ENCODE measurements around the gene CDPF1.

CDPF1 gene

DNA sequence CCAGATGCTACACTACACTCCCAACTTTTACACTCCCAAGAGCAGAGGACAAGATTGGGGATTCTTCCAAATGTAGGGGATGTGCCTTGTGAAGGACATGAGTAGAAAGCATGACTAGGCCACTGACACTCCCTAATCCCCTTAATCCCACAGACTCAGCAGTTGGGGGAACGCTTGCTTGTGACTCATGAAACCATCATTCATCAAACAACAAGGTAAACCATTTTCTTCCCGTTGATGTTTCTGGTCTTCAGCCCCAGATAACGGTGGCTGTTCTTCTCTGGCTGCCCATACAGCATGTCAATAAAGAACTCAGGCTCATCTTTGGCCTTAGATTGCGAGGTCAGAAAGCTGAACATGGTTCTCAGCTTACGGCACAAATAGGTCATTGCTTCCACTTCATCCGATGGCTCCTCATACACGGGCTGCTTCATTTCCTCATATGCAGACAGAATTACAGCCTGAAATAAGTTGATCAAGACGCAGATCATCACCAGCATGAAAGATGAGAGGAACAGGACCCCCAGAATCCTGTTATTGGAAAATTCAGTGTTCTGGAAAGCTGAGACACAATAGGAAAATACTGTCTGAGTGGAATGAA lies 6.4 kb upstream of the CDPF1 start:
- no peak for DNase-seq (ENCODE audit: low read depth)

- DNase-seq (ENCODE audit: low read depth) = no peak
Observed at GRCh38 chr22:46251816-46252380, 1.8 kb upstream of the CDPF1 start.

GRCh38 chr22:46251266-46251665 lies 1.2 kb upstream of the CDPF1 start:
- no peak for DNase-seq (ENCODE audit: low read depth)

DNA sequence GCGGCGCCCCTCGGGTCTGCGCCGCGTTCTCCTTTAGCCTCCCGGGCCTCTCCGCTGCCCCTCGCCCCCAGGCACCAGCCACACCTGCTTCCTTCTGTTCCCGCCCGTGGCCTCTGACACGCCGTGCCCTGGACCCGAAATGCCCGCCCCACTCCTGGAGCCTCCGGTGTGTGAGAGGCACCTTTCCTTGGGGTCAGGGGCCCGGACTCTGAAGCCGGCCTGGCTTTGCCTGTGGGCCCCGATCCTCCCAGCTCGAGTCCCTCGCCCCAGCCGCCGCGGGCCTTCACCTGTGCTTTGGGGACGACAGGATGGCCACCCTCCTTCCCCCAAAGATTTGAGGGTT lies 661 bp upstream of the CDPF1 start:
- DNase-seq (ENCODE audit: low read depth) = no peak

GRCh38 chr22:46247443-46247975 lies 2.6 kb downstream of the CDPF1 start:
- no peak for DNase-seq (ENCODE audit: low read depth)

- DNase-seq (ENCODE audit: low read depth) = no peak
Observed at GRCh38 chr22:46246178-46246577, 3.9 kb downstream of the CDPF1 start.

GRCh38 chr22:46245511-46245910 lies 4.6 kb downstream of the CDPF1 start:
- no peak for DNase-seq (ENCODE audit: low read depth)

GRCh38 chr22:46244771-46245170 lies 5.3 kb downstream of the CDPF1 start:
- no peak for DNase-seq (ENCODE audit: low read depth)

GRCh38 chr22:46242076-46242475 lies 8.0 kb downstream of the CDPF1 start:
- DNase-seq (ENCODE audit: low read depth) = no peak

DNA sequence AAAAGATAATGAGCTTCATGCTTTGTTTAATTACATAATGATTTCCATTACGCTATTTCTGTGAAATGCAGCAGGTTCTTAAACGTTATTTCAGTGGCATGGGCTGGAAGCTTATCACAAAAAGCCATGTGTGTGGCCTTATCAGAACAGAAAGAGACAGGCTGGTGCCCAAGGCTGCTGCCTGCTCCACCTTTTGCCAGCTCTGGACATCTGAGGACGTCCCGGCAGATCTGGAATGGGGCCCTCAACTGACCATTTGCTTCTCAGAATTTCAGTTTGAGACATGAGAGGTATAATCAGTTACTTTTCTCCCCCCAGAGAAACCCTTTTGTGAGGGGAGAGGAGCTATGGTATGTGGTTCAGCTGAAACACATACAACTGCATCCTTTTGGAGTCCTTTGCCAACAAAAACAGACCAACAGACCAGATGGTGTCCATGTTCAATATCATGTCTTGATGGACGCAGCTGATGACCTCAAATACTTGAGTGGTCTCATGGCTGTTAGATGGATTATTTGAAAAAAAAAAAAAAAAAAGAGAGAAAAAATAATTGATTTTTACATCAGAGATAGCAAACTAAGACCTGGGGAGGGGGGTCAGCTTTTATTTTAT lies 8.6 kb downstream of the CDPF1 start:
- no peak for DNase-seq (ENCODE audit: low read depth)

DNA sequence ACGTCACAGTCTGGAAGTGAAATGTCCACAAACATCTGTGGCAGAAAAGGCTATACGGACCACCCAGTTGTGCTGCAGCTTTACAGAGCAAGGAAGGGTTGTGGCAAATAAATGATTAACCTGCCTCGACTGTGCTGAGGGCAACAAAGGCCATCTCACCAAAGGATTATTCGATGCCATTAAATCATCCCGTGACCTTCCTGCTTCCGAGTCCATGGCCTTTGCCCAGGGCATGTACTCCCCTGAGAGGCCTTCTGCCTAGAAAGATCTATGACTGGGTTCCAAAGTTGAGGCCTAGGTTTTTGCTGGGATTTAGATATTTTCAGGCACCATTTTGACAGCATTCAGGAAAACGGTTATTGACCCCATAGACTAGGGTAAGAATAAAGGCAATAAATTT lies 9.2 kb downstream of the CDPF1 start:
- DNase-seq (ENCODE audit: low read depth) = no peak

- DNase-seq (ENCODE audit: low read depth) = no peak
Observed at GRCh38 chr22:46240506-46240905, 9.6 kb downstream of the CDPF1 start.

- no peak for DNase-seq (ENCODE audit: low read depth)
Observed at GRCh38 chr22:46240073-46240472, 10.0 kb downstream of the CDPF1 start.

DNA sequence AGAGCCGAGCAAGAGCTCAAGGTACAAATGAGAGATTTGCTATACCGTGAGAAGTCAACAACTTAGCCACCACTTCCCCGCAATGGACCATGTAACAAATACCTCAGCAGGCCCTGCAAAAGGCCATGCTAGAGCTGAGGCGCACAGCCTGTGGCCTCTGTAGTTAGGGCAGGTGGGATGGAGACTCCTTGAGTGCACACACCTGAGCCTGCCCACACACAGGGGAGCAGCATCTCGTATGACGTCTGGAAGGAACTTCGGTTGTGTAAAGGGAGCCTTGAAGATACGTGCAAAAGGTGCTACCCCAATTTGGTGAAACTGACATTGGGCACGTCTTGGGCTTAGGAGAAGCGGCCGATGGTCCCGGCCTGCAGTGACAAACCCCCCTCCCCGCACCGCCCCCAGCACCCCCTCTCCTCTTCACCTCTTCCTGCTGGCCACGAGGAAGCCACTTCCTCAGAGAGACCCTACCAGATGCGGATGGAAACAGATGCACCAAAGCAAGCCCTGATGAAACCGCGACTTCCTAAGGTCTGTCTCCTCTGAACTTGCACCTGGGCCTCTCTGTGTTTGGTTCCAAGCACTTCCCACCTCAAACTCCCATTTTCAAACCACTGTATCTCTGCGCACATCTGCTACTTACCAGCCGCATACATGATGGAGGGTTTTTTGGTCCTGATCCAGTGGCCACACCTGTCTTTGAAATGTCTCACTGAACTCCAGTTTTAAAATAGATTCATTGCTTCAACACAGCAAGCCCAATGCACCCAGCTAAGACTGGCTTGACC lies 10.6 kb downstream of the CDPF1 start:
- no peak for DNase-seq (ENCODE audit: low read depth)

GRCh38 chr22:46238541-46238940 lies 11.6 kb downstream of the CDPF1 start:
- DNase-seq (ENCODE audit: low read depth) = no peak

DNA sequence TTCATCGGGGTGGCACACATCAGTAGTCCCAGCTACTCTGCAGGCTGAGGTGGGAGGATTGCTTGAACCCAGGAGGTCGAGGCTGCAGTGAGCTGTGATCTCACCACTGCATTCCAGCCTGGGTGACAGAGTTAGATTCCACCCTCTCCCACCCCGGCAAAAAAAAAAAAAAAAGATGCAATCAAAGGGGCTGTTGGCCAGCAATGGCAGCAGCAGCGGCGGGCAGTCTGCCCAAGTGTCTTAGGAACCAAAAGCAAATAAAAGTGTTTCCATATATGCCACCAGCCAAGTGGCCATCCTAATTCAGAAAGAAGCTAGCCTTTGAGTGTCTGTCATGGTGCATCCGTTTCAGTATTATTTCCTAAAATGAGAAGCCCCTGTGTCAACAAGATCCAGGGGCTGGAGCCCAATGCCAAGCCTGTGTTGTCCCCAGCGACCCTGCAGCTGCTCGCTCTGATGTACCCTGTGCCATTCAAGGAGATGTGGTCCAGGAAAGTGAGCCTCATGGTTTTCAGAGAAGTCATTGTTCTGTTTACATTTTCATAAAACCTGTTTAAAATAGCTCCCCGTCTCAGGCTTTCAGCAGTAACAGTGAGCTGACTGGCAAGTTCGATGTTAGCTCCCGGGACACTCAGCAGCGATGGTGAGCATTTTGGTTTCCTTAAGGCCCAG lies 12.5 kb downstream of the CDPF1 start:
- no peak for DNase-seq (ENCODE audit: low read depth)

DNA sequence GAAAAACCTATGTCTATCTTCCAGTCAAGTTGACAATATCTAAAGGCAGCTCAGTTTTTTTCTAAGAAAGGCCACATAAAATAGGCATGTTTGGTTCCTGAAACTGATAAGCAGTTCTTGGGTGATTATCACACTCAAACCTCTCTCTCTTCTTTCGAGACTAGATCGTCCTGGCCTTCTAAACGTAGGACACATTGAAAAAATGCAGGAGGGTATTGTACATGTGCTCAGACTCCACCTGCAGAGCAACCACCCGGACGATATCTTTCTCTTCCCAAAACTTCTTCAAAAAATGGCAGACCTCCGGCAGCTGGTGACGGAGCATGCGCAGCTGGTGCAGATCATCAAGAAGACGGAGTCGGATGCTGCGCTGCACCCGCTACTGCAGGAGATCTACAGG lies 15.1 kb downstream of the CDPF1 start:
- DNase-seq (ENCODE audit: low read depth) = no peak

- DNase-seq (ENCODE audit: low read depth) = no peak
Observed at GRCh38 chr22:46233231-46233630, 16.9 kb downstream of the CDPF1 start.

DNA sequence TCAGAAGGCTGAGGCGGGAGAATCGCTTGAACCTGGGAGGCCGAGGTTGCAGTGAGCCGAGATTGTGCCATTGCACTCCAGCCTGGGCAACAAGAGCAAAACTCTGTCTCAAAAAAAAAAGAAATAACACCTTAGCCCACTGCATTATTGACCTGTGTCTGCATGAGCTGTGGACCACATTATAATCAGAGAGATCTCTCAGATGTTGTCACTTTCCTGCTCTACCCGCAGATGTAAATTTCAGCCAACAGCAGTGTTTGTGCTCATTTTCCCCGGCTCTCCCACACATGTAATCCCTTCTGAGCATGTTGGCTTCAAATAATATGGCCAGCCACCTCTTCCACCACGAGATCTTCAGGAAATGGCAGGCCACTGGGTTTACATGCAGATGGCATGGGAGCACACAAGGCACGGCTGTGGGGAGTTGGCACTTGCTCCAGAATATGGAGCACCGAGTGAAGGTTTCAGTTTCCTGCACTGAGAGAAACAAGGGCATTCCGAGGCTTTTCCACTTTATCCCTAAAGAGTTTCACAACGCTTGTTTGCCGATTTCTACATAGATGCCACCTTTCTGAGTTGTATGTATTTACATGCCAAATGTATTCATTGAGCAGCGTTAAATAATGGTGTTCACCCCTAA lies 19.7 kb downstream of the CDPF1 start:
- DNase-seq (ENCODE audit: low read depth) = no peak

DNA sequence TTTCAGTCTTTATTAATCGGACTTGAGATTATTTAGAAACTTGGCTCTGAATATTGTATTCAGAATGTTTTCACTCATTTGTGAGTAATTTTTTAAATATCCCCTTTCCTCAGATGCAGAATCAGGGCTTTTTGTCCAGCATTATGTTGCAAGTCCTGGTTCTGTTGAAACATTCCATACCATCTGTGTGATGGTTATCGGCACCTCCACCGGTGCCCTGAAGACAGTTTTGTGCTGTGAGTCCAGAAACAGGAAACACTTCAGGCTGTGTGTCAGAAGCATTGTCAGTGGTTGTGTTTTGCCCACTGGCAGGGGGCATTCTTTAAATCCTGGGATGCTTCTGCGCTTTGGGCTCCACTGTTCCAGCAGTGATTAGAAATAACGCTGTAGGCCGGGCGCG lies 20.4 kb downstream of the CDPF1 start:
- peak; percentile 45 for DNase-seq (ENCODE audit: low read depth)

- no peak for DNase-seq (ENCODE audit: low read depth)
Observed at GRCh38 chr22:46226577-46226976, 23.5 kb downstream of the CDPF1 start.

GRCh38 chr22:46225631-46226030 lies 24.5 kb downstream of the CDPF1 start:
- no peak for DNase-seq (ENCODE audit: low read depth)

Data from EH (cell line).